Measurements from ENCODE around the gene MFSD6L.

The MFSD6L gene, protein sequence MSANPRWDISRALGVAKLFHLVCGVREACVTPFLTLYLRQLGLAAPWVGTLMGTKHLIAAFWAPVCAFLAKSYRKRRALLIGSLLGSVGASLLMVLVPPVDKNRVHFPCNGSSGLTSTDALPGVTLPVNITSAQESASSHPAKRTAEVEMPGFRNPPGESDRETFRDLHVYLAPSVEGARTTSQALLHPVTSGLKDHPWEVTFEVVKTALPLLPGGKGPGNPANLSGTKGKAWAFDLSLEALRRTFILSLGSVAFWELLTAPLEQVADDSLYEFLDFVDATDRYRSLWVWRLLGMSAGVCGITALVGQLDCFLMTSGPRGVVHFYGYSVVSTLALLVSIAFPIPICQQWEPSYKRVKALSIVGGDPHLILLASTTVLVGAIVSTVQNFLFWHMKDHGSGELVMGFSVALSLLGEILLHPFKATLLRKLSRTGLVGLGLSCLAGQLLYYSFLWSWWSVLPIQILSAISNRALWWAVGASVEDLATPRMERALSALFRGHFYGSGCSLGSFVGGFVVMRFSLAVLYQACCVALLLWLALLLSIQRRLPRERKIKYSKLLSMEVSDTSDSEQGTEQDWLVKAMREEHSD

DNA sequence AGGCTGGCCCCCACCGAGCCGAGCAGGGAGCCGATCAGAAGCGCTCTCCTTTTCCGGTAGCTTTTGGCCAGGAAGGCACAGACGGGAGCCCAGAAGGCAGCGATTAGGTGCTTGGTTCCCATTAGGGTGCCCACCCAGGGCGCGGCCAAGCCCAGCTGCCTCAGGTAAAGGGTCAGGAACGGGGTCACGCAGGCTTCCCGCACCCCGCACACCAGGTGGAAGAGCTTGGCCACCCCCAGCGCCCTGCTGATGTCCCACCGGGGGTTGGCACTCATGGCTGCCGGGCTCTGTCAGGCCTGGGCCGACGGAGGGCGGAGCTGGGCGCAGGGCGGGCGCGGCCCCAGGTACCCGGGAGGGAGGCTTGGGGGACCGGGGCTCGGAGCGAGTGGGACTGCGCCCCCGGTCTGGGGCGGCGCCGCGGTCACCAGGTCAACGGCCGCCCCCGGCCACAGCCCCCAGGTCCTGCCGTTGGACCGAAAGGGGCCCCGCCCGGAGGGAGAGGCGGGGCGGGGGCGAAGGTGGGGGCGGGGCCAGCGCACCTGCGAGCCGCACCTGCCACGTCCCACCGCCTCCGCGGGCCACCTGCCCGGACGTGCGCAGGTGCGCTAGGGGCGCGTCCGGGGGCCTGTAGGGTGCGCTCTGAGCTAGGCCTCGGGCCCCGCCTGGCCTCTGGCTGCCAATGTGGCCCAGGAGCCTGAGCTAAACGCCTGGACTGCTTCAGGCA, at the start of gene MFSD6L:
TSS of gene MFSD6L (minus strand) at position 520 of the 724 bp plus-strand sequence. CDS start at position 275, 245 bp downstream.
- DNase-seq, result no peak

DNA sequence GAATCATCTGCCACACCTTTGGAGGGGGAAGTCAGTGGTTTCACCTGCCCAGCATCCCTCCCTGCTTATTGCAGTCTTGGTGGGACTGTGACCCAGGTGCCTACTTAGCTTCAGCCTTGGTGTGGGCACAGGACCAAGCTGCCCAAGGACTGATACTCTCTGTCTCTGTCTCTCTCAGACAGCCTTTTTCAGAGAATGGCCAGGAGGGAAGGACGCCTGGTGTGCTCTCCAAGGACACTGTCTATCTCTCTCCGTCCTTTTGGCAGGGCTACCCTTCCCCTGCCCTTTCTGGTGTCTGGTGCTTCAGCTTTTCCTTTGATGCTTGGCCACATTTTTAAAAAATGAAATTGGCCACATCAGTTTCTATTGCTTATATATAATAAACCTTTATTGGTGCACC, 48.7 kb upstream of the MFSD6L start:
- DNase-seq, result no peak

DNA sequence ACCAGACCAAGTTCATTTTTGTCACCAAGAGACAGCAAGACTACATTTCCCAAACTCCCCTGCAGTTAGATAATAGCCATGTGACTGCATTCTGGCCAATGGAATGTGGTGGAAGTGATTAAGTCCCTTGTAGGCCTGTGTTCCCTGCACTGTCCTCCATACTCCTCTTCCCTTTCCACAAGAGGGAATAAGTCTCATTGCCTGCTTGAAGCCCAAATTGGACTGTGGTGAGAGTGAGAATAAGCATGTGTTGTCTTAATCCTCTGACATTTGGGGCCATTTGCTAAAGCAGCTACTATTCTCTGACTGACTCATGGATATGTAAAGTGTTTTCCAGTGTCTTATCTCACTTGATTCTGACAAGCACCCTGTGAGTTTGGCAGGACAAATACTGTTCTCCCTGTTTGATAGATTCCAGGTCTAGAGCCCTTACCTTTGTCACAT, 47.6 kb upstream of the MFSD6L start:
- no peak for DNase-seq

DNA sequence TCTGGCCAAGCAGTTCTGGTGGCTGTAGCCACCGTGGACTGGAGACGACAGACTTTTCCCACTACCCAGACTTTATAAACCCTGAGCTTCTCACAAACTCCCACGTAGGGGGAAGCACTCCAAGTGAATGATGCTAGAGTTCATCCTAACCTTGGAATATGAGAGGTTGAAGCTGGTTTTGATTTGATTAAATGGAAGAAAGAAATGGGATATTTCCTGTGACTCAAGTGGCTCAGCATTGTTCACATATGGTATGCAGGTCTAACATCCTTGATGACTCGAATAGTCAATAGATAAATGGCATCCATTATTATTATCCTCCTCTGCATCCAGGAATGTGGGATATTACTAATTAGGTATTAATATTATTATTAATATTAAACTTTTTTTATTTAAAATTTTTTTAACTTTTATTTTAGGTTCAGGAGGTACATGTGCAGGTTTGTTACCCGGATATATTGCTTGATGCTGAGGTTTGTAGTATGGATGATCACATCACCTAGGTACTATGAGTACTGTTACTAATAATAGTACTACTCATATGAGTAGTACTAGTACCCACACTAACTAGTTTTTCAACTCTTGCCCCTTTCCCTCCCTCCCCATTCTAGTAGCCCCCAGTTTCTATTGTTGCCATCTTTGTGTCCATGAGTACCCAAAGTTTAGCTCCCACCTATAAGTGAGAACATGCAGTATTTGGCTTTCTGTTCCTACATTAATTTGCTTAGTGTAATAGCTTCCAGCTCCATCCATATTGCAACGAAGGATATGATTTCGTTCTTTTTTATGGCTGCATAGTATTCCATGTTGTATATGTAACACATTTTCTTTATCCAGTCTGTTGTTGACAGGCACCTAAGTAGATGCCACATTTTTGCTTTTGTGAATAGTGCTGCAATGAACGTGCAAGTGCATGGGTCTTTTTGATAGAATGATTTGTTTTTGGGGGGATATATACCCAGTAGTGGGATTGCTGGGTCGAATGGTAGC, 45.4 kb upstream of the MFSD6L start:
- no peak for DNase-seq

DNA sequence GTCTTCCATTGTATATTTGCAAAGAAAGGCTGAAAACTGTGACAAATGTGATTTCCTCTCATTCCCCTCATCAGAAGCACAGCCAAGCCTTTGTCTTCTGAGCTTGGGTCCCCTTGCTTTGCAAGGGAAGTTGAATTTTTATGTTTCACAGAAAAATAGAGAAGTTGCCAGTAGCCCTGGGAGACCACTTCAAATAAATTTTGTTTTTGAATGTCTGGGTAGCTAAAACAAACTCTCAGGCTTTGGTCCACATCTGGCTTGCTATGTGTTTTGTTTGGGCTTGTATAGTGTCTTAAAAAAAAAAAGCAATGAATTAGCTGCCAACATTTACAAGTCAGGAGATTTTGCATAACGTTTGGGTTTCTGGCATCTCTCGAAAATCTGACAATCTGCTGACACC, 44.2 kb upstream of the MFSD6L start:
- no peak for DNase-seq

DNA sequence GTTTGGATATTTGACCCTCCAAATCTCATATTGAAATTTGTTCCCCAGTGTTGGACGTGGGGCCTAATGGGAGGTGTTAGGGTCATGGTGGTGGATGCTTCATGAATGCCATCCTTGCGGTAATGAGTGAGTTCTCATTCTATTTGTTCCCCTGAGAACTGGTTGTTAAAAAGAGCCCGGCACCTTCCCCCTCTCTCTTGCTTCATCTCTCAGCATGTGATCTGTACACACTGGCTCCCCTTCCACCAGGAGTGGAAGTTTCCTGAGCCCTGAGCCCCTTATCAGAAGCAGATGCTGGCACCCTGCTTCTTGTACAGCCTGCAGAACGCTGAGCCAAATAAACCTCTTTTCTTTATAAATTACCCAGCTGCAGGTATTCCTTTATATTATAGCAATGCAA, 42.7 kb upstream of the MFSD6L start:
- no peak for DNase-seq

DNA sequence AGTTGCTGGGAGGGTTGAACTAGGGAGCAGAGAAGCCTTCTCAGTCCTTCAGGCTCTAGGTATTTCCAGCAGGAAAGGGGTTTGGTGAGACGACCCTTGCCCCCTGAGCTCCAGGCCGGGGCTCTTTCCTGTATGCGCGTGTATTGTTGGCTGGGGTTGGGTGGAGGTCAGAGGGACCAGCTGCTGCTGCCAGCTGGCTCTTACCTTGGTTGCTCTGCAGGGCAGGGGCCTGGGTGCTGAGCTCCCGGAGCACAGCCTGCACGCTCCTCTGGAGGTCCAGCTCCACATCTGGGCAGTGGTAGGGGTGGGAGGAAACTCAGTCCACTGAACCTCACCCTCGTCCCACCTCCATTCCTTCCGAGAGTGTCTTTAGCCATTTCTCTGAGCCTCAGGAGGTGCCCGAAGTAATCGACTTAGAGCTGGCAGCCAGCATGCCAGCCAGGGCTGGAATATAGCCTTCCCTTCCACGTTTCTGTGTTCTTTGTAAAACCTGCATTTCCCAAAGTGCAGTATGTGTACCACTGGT, 40.3 kb upstream of the MFSD6L start:
- DNase-seq, result no peak

DNA sequence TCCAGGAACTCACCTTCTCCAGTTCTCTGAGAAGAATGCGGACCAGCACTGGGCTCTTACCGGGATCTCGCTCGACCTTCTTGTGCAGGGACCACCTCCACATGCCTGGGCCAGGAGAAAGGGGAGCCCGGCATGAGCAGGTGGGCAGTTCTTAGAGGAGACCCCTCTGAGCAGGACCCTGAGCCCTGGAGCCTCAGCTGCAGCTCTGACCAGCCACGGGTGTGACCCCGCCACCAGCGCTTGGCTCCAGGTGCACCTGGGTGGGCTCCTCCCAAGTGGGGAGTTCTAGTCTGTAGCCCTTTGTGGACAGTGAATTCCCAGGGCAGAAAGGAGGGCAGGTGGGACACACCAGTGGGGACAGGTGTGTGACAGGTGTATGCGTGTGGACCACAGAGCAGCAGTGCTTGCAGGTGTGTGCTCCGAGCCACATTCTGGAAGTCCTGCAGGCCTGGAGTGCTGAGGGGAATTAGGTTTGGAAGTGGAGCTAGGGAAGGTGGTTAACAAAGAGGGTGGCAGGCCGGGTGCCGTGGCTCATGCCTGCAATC, 39.5 kb upstream of the MFSD6L start:
- no peak for DNase-seq

DNA sequence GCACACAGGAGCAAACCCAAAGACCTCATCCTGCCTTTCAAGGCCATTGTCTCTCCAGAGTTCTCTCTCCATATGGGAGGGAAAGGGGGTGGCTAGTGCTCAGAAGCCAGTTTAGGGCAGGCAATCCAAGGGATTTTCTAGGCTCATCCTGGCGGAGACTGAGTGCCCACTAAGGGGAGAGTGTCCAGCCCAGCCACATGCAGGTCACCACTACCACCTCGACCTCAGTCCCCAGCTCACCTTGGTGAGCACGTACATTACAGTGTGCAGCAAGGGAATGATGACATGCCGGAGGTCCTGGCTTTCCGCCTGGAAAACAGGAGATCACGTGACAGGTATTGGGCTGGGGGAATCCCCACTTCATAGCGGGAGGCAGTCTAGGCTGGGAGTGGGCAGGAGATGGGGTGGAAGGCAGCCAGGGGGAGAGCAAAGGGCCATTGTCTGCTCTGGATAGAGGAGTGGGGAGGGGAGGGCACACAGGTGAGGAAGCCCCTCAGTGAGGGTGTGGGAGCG, 38.5 kb upstream of the MFSD6L start:
- no peak for DNase-seq

DNA sequence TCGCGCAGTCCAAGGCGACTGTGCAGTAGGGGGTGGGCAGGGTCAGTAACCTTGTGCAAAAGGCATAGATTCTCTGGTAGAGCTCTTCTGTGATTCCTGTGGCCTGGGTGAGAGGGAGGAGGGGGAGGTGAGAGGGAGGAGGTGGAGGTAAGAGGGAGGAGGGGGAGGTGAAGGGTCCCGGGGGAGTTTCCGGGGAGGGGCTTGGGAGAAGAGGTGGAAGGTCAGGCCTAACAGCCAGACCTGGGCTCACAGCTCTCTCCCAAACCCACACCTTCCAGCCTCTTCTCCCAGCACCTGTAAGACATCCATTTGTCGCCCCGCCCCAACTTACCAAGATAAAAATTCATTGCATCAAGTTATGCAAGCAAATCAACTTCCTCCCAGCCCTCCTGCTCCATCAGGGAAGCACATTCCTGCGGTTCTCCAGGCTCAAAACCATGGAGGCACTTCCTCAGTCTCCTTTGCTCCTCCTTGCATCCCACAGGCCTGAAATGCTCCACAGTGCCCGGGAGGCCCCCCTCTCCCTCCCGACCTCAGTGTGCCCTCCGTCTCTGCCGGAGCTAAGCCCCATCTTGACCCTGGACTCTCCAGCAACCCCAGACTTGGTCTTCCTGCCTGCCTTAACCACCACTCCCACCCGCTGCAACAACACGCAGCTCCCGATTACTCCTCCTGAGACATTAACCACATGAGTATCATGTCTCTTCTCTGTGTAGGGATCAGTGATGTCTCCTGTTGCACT, 37.8 kb upstream of the MFSD6L start:
- no peak for DNase-seq

DNA sequence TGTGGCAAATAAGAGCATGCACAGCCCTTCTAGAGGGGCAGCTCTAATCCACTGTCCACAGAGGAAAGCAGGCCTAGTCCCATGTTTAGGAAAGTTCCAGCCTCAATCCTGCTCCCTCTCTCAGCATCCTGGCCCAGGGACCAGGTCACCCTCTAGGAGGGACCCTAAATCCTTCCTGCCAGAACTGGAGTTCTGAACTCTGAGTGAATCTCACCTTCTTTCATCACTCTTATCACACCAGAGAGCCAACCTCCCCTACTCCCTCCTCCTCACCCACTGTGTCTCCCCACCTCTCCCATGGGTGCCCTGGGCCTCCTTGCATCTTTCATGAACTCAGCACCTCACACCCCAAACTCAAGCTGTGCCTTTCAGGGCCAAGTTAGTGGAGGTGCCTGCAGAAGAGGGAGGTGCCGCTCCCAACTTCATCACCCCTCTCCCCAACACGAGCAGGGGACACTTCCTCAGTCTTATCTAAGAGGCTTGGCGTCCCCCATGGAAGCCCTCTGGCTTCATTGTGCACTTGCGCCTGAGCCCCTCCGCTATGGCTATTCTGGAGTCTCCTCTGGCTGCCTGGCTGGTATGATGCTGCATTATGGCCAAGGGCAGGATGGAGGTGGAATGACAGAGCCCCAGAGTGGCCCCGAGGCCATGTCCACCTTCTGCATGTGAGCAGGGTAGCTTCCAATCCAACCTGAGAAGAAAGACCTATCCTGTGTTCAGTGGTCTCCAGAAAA, 36.6 kb upstream of the MFSD6L start:
- no peak for DNase-seq

DNA sequence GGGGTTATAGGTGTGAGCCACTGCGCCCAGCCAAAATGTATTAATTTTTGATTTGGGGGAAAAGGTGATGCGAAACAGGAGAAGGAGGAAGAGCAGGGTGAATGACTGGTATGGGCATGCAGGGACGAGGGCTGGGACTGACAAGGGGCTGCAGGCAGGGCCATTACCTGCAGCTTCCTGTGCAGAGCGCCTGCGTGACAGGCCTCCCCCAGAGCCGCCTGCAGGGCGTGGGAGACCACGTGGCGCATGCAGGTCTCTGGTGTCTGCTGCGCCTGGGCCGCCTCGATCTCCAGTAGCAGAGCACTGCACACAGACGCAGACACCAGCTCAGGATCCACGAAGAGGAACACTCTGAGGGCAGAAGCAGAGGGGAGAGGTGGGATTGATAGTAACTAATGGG, 35.9 kb upstream of the MFSD6L start:
- DNase-seq, result no peak

DNA sequence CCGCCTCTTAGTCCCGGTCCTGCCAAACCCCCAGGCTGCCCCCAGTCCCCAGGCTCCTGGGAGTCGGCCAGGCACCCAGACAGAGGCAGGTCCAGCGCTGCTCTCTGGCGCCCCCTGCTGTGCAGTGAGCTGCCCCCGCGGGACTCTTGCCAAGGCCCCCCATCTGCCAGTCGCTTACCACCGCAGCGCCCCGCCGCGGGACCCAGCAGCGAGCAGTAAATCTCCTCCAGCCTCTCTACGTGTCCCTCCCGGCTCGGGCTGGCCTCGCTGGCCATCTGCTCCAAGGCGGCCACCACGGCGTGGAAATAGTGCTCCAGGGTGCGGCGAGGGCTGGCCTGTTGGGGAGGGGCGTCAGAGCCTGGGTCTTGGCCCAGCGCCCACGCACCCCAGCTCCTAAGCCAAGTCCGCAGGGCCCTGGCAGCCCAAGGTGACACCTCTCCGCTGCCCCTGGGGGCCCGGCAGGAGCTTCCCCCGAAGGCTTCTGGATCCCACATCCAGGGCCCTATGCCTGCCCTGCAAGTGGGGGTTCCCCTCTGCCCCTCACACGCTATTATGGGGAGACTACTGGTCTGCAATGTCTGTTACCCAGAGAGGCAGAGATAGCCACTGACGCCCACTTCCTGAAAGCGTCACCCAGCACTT, 33.7 kb upstream of the MFSD6L start:
- no peak for DNase-seq

DNA sequence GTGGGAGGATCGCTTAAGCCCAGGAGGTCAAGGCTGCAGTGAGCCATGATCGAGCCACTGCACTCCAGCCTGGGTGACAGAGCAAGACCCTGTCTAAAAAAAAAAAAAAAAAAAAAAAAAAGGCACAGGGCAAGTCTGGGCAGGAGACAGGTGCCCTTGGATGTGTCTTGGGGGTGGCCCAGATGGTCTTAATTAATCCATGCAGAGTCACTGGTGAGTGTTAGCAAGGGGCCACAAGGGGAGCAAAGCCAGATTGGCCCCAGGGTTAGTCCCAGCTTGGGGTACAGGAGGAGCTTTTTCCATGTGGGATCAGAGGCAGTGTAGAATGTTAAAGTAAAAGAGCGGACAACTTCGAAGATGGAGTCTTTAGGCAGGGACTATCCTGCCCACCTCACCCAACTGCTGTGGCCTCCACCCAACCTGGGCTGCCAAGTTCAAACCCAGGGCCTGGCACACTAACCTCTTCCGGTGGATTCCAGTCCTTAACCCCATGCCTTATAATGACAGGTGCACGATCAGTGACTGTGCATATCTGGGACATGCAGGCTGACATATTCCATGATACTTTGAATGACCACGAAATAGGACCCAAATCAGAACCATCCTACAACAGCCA, 32.2 kb upstream of the MFSD6L start:
- DNase-seq, result no peak

DNA sequence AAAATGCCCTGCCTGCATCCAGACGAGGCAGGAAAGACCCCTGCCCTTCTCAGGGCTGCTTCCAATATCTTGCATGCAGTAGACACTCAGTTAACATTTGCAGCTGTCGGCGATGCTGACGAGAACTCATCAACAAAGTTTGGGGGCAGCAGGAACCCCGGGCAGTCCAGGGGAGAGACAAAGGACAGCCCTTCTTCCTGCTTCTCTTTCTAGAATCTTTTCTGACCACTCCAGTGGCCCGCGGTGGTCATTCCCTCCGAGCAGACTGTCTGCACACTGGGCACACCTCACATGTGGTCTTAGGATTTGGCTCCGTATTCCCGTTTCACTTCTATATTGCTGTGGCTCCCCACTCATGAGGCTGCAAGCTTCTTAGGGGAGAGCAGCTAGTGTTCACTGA, 31.0 kb upstream of the MFSD6L start:
- DNase-seq, result no peak

DNA sequence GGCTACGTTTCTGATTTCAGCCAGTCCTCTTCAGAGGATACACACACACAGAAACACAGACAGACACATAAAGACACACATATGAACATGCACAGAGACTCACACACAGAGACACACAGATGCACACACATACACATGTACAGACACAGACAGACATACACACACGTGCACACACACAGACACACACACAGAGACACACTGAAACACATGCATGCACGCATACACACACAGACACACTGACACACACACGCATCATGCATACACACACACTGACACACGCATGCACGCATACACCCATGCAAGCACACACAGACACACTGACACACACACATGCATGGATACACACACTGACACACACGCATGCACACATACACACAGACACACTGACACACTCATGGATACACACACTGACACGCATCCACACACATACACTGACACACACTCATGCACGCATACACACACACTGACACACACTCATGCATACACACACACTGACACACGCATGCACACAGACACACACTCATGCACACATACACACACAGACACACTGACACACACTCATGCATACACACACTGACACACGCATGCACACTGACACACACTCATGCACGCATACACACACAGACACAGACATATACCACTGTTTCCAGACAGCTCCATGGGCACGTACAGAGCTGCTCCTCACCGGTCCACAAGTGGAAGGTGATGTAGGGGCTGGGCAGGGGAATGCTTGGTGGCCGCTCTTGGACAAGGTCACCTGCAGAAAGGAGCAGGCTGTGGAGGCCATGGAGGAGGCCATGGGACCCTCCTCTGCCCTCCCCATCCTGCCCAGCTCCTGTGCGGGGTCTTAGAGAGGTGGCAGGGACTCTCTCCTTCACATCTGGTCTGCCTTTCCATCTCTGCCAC, 30.1 kb upstream of the MFSD6L start:
- DNase-seq, result no peak

DNA sequence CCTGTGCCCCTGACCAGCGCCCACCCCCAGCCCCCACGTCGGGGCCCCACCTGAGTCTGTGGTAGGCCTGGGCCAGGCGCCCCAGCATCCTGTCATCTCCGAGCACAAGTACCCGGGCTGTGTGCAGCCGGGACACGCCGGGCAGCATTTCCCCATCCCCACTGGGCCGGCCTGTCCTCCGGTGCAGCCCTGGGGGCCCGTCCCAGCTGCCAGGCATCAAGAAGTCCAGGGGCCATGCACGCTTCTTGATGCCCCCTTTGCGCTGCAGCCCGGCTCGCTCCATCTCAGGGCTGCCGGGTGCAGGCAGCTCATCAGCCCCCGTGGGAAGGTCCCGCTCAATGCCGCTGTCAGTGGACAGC, 29.3 kb upstream of the MFSD6L start:
- DNase-seq, result no peak

DNA sequence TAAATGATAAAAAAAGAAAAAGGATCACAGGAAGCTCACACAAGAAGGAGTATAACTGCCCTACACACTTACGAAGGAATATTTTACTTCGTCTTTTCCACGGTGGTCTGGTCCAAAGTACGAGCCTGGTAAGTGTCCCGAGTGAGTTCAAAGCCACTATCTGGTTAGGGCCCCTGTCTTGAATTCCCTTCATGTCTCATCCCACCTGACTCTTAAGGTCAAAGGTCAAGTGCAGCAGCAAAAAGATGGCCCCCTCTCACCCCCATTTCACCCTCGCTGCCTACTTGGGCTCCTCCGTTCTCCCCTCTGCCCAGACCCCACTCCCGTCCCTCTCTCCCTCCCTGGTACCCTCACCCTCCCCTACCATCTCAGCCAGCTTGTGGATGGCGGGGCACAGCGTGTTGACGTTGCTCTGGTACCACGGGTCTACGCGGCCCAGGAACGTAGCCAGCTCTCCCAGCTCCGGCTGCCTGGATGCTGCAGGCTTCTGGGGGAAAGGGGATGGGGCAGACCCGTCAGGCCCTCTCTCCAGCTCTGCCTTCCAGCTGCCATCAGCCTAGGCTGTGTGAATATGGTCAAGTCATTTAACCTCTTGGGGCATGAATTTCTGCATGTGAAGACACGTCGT, 27.8 kb upstream of the MFSD6L start:
- no peak for DNase-seq
